NK-92 (cell line): ENCODE measurements around the gene PPP1R9A.

ENCODE experiments used
- DNase-seq: peaks from one replicate; lab custom pipeline; 2025; ENCODE audit not compliant: unreplicated experiment; lab: John Stamatoyannopoulos, UW

Gene PPP1R9A

GRCh38 chr7:95312561-95312960, 405.2 kb downstream of the PPP1R9A start:
- no peak for DNase-seq

DNA sequence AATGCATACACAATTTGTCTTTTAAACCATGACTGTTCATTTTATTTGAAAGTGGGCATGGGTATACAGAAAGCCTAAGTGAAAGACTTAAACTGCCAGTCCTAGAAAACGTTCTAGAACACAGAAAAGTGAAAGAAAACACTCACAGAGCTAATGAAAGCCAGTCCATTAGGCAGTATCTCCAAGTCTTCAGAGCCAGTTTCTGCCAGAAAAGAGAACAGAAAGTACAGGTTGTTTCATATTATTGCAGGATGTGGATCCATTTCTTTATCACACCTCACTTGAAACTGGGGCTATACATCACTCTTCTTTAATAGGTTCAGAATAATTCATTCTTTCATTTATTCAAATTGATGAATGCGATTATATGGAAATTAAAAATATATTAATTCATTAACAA, 409.2 kb downstream of the PPP1R9A start:
- DNase-seq: no peak

DNA sequence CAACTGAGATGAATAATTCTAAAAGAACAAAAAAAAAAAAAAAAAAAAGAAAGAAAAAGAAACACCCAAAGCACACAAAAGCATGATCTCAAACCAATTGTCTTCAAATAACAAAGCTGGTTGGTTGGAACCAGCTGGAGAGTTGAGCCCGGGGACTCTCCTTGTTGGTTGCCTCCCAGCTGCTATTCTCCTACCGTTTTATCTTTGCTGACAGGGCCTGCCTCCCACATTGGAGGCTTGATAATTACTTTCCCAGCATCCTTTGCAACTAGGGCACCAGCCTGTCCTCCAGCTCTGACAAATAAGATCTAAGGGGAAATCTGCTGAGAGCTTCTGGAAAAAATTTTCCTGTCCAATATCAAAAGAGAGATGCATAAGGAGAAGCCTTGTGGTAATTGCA, 410.2 kb downstream of the PPP1R9A start:
- DNase-seq: no peak

GRCh38 chr7:95317966-95318365, 410.6 kb downstream of the PPP1R9A start:
- DNase-seq: no peak

- no peak for DNase-seq
These were observed 411.2 kb downstream of the PPP1R9A start for GRCh38 chr7:95318501-95319100.

DNA sequence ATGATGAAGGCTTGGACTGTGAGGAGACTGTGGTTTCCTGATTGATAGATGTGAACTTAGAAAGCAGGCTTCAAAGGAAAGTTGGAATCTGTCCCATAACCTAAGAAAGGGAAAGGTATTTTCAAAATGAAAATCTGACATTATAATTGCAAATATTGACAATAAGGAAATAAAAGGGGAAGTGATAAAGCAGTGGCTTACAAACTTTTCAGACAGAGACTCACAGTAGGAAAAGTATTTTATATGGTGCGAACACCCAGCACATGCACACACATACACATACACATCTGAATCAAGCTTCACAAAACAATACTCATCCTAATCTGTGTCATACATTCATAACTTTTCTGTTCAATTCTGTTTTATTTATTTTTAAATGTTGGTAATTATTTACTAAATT, 412.2 kb downstream of the PPP1R9A start:
- DNase-seq: no peak

- no peak for DNase-seq
These were observed 413.3 kb downstream of the PPP1R9A start for GRCh38 chr7:95320651-95321050.

GRCh38 chr7:95321720-95322119, 414.3 kb downstream of the PPP1R9A start:
- no peak for DNase-seq

GRCh38 chr7:95322396-95322795, 415.0 kb downstream of the PPP1R9A start:
- DNase-seq: no peak

DNA sequence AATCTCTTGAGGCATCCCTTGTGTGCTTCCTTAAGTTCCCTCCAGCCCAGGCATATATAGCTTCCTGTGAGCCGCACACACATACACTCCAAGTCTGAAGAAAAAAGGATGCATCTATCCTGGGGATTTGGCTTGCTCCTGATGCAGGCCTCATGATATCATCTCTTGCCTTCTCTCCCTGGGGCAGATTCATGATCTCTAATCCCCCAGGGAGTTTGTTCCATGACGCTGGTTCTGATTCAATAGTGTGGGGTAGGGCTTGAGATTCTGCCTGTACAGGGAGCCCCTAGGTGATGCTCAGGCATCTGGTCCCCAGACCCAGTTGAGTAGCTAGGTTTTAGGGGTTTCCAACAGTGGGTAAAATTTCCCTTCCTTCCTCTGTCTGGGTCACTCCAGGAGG, 415.5 kb downstream of the PPP1R9A start:
- DNase-seq: no peak

DNA sequence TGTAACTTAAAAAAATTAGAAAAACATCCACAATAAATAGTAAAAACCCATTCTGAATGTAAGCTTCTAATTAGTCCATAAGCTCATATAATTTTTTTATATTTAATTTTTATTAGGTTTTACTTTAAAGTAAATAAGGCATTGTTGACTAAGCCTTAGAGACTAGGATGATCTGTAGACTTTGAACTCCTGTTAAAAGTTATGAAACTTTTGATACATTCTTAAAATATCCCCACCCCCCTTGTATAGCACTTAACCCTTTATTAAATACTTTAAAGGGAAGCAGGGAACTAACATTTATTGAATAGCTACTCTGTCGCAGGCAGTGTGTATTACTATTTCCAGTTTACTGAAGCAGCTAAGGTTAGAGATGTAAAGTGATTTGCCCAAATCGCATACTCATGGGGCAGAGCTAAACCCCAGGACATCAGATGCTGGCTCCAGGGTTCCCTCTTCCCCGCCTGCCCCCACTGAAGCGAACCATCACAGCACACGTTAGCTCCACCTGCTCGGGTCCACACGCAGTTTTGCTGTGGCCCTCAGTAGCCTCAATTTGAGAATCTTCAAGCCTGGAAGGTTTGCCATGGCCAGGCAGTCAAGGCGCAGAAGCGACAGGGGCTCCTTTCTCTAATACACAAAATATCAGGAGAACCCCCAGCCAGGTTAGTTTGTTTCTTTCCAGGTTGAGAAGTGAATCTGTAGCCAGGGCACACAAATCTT, 416.2 kb downstream of the PPP1R9A start:
- no peak for DNase-seq

DNA sequence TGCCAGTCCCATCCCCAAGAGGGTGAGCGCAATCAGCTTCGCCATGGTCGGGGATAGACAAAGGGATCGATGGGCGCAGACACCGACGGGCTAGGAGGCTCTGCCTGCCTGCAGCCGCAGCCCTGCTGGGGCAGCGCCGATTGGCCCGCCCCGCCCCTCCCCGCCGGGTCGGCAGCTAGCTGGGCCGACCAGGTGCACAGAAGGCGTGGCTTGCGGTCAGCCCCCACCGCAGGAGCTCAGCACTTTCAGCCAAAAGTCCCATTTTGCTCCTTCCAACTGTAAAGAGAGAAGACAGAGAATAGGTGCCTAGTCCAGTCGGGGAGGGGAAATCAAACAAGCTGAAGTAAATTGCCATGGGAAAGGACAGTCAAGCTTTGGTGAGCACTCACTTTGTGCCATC, 417.0 kb downstream of the PPP1R9A start, which contains the start of gene PON1:
Gene PON1, minus strand, starts transcription at position 102 of the 400 bp plus-strand sequence. Its CDS starts 57 bp downstream, at position 45.
- DNase-seq: no peak

- DNase-seq: no peak
These were observed 420.0 kb downstream of the PPP1R9A start for GRCh38 chr7:95327356-95327755.

- no peak for DNase-seq
These were observed 423.0 kb downstream of the PPP1R9A start for GRCh38 chr7:95330204-95330960.

DNA sequence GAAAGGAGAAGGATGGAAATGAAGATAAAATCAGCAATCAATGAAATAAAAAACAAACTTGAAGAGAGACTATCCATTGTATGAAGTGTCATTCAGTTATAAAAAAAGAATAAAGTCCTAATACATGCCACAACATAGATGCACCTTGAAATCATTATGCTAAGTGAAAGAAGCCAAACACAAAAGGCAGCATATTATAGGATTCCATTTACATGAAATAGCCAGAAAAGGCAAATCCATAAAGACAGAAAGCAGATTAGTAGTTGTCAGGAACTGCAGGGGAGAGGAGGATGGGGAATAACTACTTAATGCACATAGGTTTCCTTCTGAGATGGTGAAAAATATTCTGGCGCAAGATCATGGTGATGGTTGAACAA, 423.6 kb downstream of the PPP1R9A start:
- no peak for DNase-seq

GRCh38 chr7:95334447-95334846, 427.1 kb downstream of the PPP1R9A start:
- DNase-seq: no peak

DNA sequence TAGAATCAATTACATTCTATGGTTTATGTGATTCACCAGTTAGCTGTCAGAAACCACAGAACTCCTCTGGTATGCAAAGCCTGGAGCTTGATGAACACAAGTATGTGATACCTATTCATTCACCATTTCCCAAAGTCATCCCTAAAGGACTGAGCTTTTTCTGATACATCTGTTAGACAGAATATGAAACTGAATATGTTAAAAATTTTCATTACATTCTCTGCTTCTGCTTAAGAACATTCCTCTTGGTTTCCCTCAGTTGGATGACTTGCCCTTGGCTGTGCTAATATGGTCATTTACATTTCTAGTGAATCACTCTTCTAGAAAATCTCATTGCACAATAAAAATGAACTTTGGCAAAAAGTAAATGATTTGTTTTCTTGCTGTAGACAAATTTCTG, 427.7 kb downstream of the PPP1R9A start:
- DNase-seq: no peak

GRCh38 chr7:95338832-95339231, 431.4 kb downstream of the PPP1R9A start:
- no peak for DNase-seq

DNA sequence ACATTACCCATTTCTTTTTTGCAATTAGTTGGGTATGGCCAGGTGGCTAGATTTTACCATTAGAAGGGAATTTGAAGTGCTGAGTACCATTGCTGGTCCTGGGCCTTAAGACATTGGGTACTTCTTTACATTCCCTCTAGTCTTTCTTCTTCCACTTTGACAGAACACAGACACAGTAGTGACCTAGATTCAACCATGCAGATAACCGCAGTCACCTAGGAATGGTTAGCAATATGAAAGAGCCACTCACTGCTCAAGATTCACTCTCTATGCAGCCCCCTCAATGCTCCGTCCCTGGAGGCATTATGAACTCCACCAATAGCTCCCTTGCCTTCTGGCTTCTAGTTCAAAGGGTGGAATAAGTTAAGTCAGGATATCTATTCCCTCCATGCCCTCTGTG, 433.1 kb downstream of the PPP1R9A start:
- no peak for DNase-seq

GRCh38 chr7:95342029-95342428, 434.6 kb downstream of the PPP1R9A start:
- DNase-seq: no peak

DNA sequence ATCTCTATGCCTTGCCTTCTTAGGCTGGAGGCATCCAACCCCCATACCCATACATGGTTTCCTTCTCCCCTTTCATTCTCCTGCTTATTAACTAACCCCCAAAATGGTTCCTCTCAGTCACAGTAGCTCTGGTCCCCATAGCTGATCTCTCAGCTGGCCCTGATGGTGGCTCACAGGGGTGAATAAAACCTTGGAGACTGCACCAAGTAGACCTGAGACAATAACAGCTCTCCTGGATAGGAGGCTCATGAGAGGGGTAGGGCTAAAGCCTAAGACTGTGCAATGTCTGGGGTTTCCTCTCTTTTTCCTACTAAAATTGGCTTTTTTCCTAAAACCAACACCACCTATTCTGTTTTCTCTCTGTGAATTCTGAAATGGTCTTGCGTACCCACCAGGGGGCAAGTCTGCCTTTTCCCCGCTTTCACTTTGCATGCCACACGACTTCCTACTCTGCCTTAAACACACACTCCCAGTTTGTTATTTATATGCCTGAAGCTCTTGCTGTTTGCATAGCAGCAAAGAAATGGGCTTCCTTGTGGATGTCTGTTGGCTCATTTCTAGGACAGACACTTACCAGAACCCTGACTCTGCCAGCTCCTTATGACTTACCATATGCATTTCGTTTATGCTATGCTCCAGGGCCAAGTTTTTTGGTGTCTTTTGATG, 435.4 kb downstream of the PPP1R9A start:
- DNase-seq: no peak
